KMS-11 (cell line): ENCODE results near the gene SFXN3.

Experiments used
- H2AFZ ChIP-seq: fragments of 200-600 bp; sonication (generic); 2 replicates; pipeline ENCODE4 v1.6.1; 2016; ENCODE audit warnings: antibody characterized with exemption, mixed run types, low read depth
- H3K27ac ChIP-seq: fragments of 200-600 bp; sonication (generic); 2 replicates; pipeline ENCODE4 v1.6.1; 2016; ENCODE audit warnings: mild to moderate bottlenecking, mixed run types
- H3K27me3 ChIP-seq: fragments of 200-600 bp; sonication (generic); 2 replicates; pipeline ENCODE4 v1.6.1; 2017; ENCODE audit warnings: mild to moderate bottlenecking, low read depth, mixed run types, moderate library complexity; ENCODE audit not compliant: insufficient read depth
- H3K36me3 ChIP-seq: fragments of 200-600 bp; sonication (generic); 2 replicates; pipeline ENCODE4 v1.6.1; 2017; ENCODE audit warnings: mild to moderate bottlenecking, mixed run types; ENCODE audit not compliant: insufficient read depth
- H3K4me1 ChIP-seq: fragments of 200-600 bp; sonication (generic); 2 replicates; pipeline ENCODE4 v1.6.1; 2016; ENCODE audit warnings: mild to moderate bottlenecking, low read depth, mixed run types; ENCODE audit not compliant: poor library complexity, severe bottlenecking
- H3K4me2 ChIP-seq: fragments of 200-600 bp; sonication (generic); 2 replicates; pipeline ENCODE4 v1.7.0; 2016; ENCODE audit warnings: mild to moderate bottlenecking, mixed run types
- H3K4me3 ChIP-seq: fragments of 200-600 bp; sonication (generic); IDR thresholded peaks from 2 replicates; pipeline ENCODE4 v1.6.1; 2017; ENCODE audit warnings: low read depth, low read length, mixed read lengths; ENCODE audit not compliant: insufficient read depth
- H3K79me2 ChIP-seq: fragments of 200-600 bp; sonication (generic); 2 replicates; pipeline ENCODE4 v1.6.1; 2016; ENCODE audit warnings: low read depth, mixed run types; ENCODE audit not compliant: insufficient read depth
- H3K9ac ChIP-seq: fragments of 200-600 bp; sonication (generic); 2 replicates; pipeline ENCODE4 v1.6.1; 2016; ENCODE audit warnings: mild to moderate bottlenecking, mixed run types
- H4K20me1 ChIP-seq: fragments of 200-600 bp; sonication (generic); 2 replicates; pipeline ENCODE4 v1.6.1; 2016; ENCODE audit warnings: mild to moderate bottlenecking, mixed run types; ENCODE audit not compliant: insufficient read depth
- TF ChIP-seq, protein P1 (sequence below): fragments of 200-600 bp; sonication (generic); conservative IDR thresholded peaks from 2 replicates; pipeline ENCODE4 v1.6.1; 2017; ENCODE audit warnings: low read depth, mild to moderate bottlenecking, antibody characterized with exemption, low read length, moderate library complexity, mixed read lengths

The SFXN3 gene

GRCh38 chr10:101065481-101066145 is 34.6 kb downstream of the SFXN3 start:
- Histone ChIP-seq H3K79me2 (no peaks in the 10 kb centered on the region; the same call in 1 of the 2 replicates), H3K27ac (peak overlapping the region; percentile 58), H3K27me3 (no peaks in the 10 kb centered on the region), H3K36me3 (no peaks in the 10 kb centered on the region), H4K20me1 (no peaks in the 10 kb centered on the region), H3K4me2 (peak overlapping the region; percentile 66), H3K4me3 (no peak overlapping the region), H2AFZ (peak overlapping the region; percentile 87), H3K4me1 (peaks cover 38% of the 10 kb centered on the region), H3K9ac (peak overlapping the region; percentile 47; the same call in 1 of the 2 replicates)
- TF ChIP-seq, protein P1, sequence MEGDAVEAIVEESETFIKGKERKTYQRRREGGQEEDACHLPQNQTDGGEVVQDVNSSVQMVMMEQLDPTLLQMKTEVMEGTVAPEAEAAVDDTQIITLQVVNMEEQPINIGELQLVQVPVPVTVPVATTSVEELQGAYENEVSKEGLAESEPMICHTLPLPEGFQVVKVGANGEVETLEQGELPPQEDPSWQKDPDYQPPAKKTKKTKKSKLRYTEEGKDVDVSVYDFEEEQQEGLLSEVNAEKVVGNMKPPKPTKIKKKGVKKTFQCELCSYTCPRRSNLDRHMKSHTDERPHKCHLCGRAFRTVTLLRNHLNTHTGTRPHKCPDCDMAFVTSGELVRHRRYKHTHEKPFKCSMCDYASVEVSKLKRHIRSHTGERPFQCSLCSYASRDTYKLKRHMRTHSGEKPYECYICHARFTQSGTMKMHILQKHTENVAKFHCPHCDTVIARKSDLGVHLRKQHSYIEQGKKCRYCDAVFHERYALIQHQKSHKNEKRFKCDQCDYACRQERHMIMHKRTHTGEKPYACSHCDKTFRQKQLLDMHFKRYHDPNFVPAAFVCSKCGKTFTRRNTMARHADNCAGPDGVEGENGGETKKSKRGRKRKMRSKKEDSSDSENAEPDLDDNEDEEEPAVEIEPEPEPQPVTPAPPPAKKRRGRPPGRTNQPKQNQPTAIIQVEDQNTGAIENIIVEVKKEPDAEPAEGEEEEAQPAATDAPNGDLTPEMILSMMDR: no peak

DNA sequence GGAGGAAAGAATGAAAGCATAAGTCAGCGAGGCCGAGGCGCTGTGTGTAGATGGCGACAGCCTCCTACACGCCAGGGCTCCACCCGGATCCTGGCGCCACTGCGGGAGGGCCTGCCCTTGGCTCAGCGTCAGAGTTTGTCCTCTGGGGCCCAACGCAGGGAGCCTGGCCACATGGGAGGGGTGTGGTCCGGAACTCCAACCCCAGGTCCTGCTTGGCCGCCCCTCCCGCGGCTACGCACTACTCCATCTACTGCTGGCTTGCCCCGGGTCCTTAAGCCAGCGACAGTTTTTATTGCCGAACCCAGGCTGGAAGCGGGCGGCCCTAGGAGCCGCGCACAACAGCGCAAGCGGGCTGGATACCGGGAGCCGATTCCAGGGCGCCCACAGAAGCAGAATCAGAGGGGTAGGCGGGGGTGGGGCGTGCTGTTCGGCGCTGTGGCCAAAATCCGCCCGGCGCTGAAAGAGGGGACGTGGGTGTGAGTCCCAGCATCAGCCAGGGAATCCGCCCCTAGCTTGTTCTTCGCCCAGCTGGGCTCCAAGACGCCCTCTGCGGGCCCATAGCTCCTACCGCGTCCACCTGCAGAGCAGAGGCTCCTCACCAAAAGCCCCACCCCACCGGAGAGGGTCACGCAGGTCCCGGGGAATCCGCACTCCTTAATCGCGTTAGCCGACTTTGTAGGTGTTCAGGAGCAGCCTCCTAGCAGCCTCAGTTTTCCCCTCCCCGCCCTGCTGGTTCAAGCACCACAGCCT is 35.3 kb downstream of the SFXN3 start:
- Histone ChIP-seq H3K4me1 (peaks cover 38% of the 10 kb centered on the region), H3K36me3 (no peaks in the 10 kb centered on the region), H3K4me2 (peak overlapping the region; percentile 66), H2AFZ (peak overlapping the region; percentile 87), H3K79me2 (no peaks in the 10 kb centered on the region; the same call in 1 of the 2 replicates), H3K4me3 (no peak overlapping the region), H3K27ac (peak overlapping the region; percentile 58), H4K20me1 (no peaks in the 10 kb centered on the region), H3K9ac (peak overlapping the region; percentile 47; the same call in 1 of the 2 replicates), H3K27me3 (no peaks in the 10 kb centered on the region)
- TF ChIP-seq, protein P1: peak; percentile 51

DNA sequence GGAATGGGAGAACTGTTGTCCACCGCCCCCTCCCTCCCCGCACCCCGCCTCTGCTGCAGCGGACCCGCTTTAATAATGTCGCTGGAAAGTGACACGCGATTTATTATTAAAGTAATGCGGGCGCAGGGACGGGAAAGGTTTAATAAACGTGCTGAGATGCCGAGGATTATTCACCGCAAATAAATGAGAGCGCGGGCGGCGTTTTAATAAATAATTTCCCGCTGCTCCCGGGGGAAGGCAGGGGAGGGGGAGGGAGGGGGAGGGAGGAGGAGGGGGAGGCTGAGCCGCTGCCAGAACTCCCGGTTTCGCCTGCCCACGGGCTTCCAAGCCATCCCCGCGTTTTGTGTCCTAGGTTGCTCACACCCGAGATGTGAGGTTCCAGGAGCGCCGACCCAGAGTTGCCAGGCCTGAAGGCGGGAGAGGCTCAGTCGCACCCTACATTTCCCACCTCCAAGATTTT is 35.9 kb downstream of the SFXN3 start:
- Histone ChIP-seq H4K20me1 (no peaks in the 10 kb centered on the region), H2AFZ (peak overlapping the region; percentile 87), H3K27me3 (no peaks in the 10 kb centered on the region), H3K36me3 (no peaks in the 10 kb centered on the region), H3K4me2 (peak overlapping the region; percentile 66), H3K4me1 (peaks cover 33% of the 10 kb centered on the region), H3K9ac (peak overlapping the region; percentile 76), H3K79me2 (no peaks in the 10 kb centered on the region; the same call in 1 of the 2 replicates), H3K27ac (peak overlapping the region; percentile 58), H3K4me3 (no peak overlapping the region)
- TF ChIP-seq, protein P1: no peak

- Histone ChIP-seq H3K4me3 (no peak overlapping the region), H2AFZ (peak overlapping the region; percentile 87), H3K79me2 (no peaks in the 10 kb centered on the region), H3K36me3 (no peaks in the 10 kb centered on the region), H3K9ac (peak overlapping the region; percentile 76), H4K20me1 (no peaks in the 10 kb centered on the region), H3K4me1 (peaks cover 29% of the 10 kb centered on the region), H3K27ac (peak overlapping the region; percentile 52), H3K27me3 (no peaks in the 10 kb centered on the region), H3K4me2 (peak overlapping the region; percentile 66)
- TF ChIP-seq, protein P1: peak; percentile 68; the same call in 1 of the 2 replicates
Measured at GRCh38 chr10:101067356-101068083, 36.5 kb downstream of the SFXN3 start.
